GM23338 (cell line): ENCODE results near the gene PPIF. TPM values are rescaled to one million over a fixed set of nuclear protein-coding genes. Genes with fewer than 3 reads are reported as not detected.

Experiments
- ATAC-seq: fragments of 200-7000 bp; cut with Tn5 transposase; 3 replicates; pipeline ENCODE4 v1.9.1; 2020
- DNase-seq: peaks from one replicate; pipeline ENCODE4 v3.0.0-alpha.2; 2015; ENCODE audit warnings: low spot score
- H2AFZ ChIP-seq: fragments of 200-600 bp; sonication (generic); 2 replicates; pipeline ENCODE4 v1.8.0; 2016; ENCODE audit warnings: antibody characterized with exemption, mild to moderate bottlenecking, moderate library complexity
- H3F3A ChIP-seq: fragments of 200-600 bp; sonication (generic); replicated peaks from 2 replicates; pipeline ENCODE4 v1.8.0; 2017; ENCODE audit warnings: antibody characterized with exemption, mixed run types, low read depth
- H3K27ac ChIP-seq: fragments of 200-600 bp; sonication (generic); 2 replicates; pipeline ENCODE4 v1.6.1; 2016; ENCODE audit warnings: low read depth
- H3K27me3 ChIP-seq: fragments of 200-600 bp; sonication (generic); 2 replicates; pipeline ENCODE4 v1.8.0; 2016; ENCODE audit warnings: mild to moderate bottlenecking, mixed run types, moderate library complexity; ENCODE audit not compliant: insufficient read depth
- H3K36me3 ChIP-seq: fragments of 200-600 bp; sonication (generic); 2 replicates; pipeline ENCODE4 v1.8.0; 2016; ENCODE audit warnings: mild to moderate bottlenecking; ENCODE audit not compliant: insufficient read depth
- H3K4me1 ChIP-seq: fragments of 200-600 bp; sonication (generic); 2 replicates; pipeline ENCODE4 v1.8.0; 2016; ENCODE audit warnings: mild to moderate bottlenecking, moderate library complexity; ENCODE audit not compliant: insufficient read depth
- H3K4me2 ChIP-seq: fragments of 200-600 bp; sonication (generic); 2 replicates; pipeline ENCODE4 v1.7.1; 2017; ENCODE audit warnings: mixed run types
- H3K4me3 ChIP-seq: fragments of 200-600 bp; sonication (generic); 2 replicates; pipeline ENCODE4 v1.6.1; 2016; ENCODE audit warnings: mixed run types
- H3K79me2 ChIP-seq: fragments of 200-600 bp; sonication (generic); replicated peaks from 2 replicates; pipeline ENCODE4 v1.8.0; 2017; ENCODE audit warnings: mild to moderate bottlenecking; ENCODE audit not compliant: insufficient read depth
- H3K9me2 ChIP-seq: fragments of 200-600 bp; sonication (generic); 2 replicates; pipeline ENCODE4 v1.8.0; 2017; ENCODE audit not compliant: insufficient read depth
- H4K20me1 ChIP-seq: fragments of 200-600 bp; sonication (generic); replicated peaks from 2 replicates; pipeline ENCODE4 v1.8.0; 2017; ENCODE audit warnings: mild to moderate bottlenecking; ENCODE audit not compliant: insufficient read depth
- H3K27ac Mint-ChIP-seq: 2 replicates; pipeline ENCODE4 v1.8.0; 2020; ENCODE audit warnings: inconsistent platforms, mild to moderate bottlenecking, moderate library complexity, mixed read lengths
- H3K27me3 Mint-ChIP-seq: 3 replicates; pipeline ENCODE4 v1.8.0; 2022; ENCODE audit warnings: low read depth, mild to moderate bottlenecking, moderate library complexity, mixed read lengths, inconsistent platforms; ENCODE audit not compliant: insufficient read depth, poor library complexity
- H3K36me3 Mint-ChIP-seq: 3 replicates; pipeline ENCODE4 v1.8.0; 2021; ENCODE audit warnings: low read depth, mild to moderate bottlenecking, inconsistent platforms, moderate library complexity, mixed read lengths
- H3K4me1 Mint-ChIP-seq: 3 replicates; pipeline ENCODE4 v1.8.0; 2020; ENCODE audit warnings: mild to moderate bottlenecking, inconsistent platforms, mixed read lengths
- H3K4me3 Mint-ChIP-seq: 3 replicates; pipeline ENCODE4 v1.8.0; 2021; ENCODE audit warnings: moderate library complexity, mild to moderate bottlenecking, inconsistent platforms, mixed read lengths
- H3K9me3 Mint-ChIP-seq: 3 replicates; pipeline ENCODE4 v1.8.0; 2020; ENCODE audit warnings: moderate library complexity, mild to moderate bottlenecking, inconsistent platforms, mixed read lengths
- CREB1 ChIP-seq: fragments of 250-450 bp; sonication (Bioruptor Pico); IDR thresholded peaks from 2 replicates; pipeline ENCODE4 v1.5.0; 2020; ENCODE audit warnings: low read depth, mild to moderate bottlenecking, moderate library complexity
- REST ChIP-seq: IDR thresholded peaks from one replicate; pipeline ENCODE4 v1.6.1; 2018; ENCODE audit warnings: antibody characterized with exemption; ENCODE audit not compliant: unreplicated experiment
- ZNF462 ChIP-seq: fragments of 250-450 bp; sonication (Bioruptor Pico); IDR thresholded peaks from 2 replicates; pipeline ENCODE4 v1.5.0; 2020; ENCODE audit warnings: mild to moderate bottlenecking, moderate library complexity
- polyA plus RNA-seq: library from polyadenylated mRNA; unstranded; fragments of >200 nt; fragmentation: Nextera tagmentation; extraction: Ambion mirVana; gene quantifications from 2 replicates; pipeline ENCODE4 v1.2.1, GENCODE V29; 2016
- total RNA-seq: library from RNA; depleted of rRNA; stranded (reverse); fragments of >200 nt; shearing (Covaris generic); gene quantifications from 2 replicates; pipeline ENCODE4 v1.2.3, GENCODE V29; 2014

Gene PPIF
- total and polyA plus RNA-seq, 2 experiments from 2014 or later: 32.1 to 43.6 TPM

- H3K27ac Mint-ChIP-seq: no peak overlapping the region
- TF ChIP-seq CREB1 (CRISPR knock-in tag): no peak
- no peak for TF ChIP-seq REST
- TF ChIP-seq ZNF462 (CRISPR knock-in tag): no peak
- Histone ChIP-seq H3K4me3 (no peak overlapping the region), H4K20me1 (no peaks in the 10 kb centered on the region), H3F3A (no peaks in the 10 kb centered on the region), H3K4me1 (no peaks in the 10 kb centered on the region), H3K9me2 (no peaks in the 10 kb centered on the region), H3K79me2 (no peaks in the 10 kb centered on the region), H3K27me3 (no peaks in the 10 kb centered on the region), H3K27ac (no peak overlapping the region), H3K4me2 (no peak overlapping the region), H2AFZ (no peak overlapping the region), H3K36me3 (no peaks in the 10 kb centered on the region)
- H3K36me3 Mint-ChIP-seq: no peaks in the 10 kb centered on the region
- ATAC-seq (no peak), DNase-seq (no peak)
- peaks cover 6% of the 10 kb centered on the region for H3K27me3 Mint-ChIP-seq
- H3K9me3 Mint-ChIP-seq: no peaks in the 10 kb centered on the region
- H3K4me3 Mint-ChIP-seq: no peak overlapping the region
- no peaks in the 10 kb centered on the region; the same call in 2 of the 3 replicates for H3K4me1 Mint-ChIP-seq
These were observed 42.8 kb downstream of the PPIF start for GRCh38 chr10:79390057-79390456.
